ENCODE data around the gene KSR2.

Gene KSR2

GRCh38 chr12:117452112-117452511, 516.7 kb downstream of the KSR2 start:
- no peak for DNase-seq (ENCODE audit: low read depth)

- no peak for DNase-seq (ENCODE audit: low read depth)
Observed at GRCh38 chr12:117450209-117450608, 518.6 kb downstream of the KSR2 start.

- DNase-seq (ENCODE audit: low read depth): no peak
Observed at GRCh38 chr12:117447665-117448366, 521.0 kb downstream of the KSR2 start.

GRCh38 chr12:117444781-117445180, 524.0 kb downstream of the KSR2 start:
- DNase-seq (ENCODE audit: low read depth): no peak

GRCh38 chr12:117441751-117442150, 527.0 kb downstream of the KSR2 start:
- DNase-seq (ENCODE audit: low read depth): no peak

DNA sequence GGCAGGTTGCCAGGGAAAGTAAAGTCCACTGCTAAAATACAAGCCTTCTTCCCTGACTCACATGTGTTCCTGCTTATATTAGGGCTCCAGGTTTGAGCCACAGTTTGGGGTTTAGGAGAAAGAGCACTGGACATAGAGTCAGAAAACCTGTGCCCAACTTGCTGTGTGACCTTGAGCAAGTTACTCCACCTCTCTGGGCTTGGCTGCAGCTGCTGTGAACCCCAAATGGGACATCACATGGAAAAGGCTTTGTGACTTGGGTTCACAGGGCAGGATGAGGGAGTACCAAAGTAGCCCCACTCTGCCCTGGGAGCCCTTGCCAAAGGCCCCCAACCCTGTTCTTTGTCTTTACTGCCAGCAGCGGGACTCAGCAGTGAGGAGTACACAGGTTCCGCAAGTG, 528.4 kb downstream of the KSR2 start:
- no peak for DNase-seq (ENCODE audit: low read depth)

DNA sequence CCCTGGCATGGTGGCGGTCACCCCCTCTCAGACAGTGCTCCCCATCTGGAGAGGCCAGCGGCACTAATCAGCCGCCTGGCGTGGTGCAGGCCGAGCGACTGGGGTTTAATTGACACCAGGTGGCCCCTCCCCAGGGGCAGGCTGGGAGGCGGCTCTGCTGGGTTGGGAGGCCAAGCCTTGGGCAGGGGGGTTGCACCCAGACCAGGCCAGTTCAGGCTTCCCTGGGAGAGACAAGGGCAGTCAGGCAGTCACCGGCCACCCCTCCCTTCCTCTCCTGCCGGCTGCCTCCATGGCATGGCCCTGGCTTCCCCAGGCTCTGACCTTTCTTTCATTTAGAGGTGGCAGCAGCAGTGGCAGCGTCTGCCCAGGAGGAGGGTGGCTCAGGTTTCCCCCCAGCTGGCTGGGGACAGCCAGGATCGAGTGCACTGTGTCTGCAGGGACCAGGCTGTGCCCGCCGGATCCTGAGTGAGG, 529.2 kb downstream of the KSR2 start:
- no peak for DNase-seq (ENCODE audit: low read depth)

GRCh38 chr12:117438809-117439208, 530.0 kb downstream of the KSR2 start:
- no peak for DNase-seq (ENCODE audit: low read depth)

DNA sequence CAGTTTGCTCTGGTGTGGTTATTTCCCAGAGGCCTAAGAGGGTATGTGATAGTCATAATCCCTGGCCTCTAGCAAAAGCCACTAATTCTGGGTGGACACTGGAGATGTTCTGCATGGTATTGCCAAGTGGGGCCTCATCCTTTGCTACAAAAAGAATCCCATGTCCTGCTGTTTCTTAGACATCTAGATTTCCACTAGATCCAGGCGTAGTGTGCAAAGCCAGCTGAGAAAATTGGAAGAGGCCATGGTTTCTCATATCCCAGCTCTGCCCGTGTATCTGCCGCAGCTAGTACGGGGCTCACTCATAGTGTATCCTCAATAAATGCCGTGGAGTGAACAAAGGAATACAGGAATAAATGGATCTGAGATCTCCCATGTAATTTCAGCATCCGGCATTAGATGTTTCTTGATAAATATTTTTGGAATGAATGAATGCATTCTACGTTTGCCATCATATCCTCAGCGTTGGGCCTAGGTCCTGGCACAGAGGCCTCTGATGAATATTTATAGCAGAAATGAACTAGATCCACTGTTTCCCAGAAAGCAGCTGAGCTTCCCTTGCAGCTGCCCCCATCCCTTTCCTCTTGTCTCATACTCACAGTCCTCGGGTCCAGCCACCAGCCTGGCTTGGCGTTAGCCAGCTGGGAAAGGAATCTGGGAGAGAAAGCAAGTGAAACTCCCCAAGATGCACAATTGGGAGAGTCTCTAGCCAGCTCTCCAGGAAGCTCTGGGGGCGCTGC, 531.1 kb downstream of the KSR2 start:
- DNase-seq (ENCODE audit: low read depth): no peak

DNA sequence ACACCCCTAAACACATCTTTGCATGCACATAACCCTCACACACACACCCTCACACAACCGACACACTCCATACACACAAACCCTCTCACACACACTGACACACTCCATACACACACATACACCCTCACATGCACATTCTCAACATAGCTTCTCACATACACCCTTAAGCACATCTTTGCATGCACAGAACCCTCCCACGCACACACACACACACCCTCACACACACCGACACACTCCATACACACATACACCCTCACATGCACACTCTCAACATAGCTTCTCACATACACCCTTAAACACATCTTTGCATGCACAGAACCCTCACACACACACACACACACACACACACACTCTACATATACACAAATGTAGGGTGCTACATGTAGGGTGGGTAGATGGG, 534.9 kb downstream of the KSR2 start:
- no peak for DNase-seq (ENCODE audit: low read depth)

GRCh38 chr12:117430246-117430645, 538.5 kb downstream of the KSR2 start:
- no peak for DNase-seq (ENCODE audit: low read depth)

DNA sequence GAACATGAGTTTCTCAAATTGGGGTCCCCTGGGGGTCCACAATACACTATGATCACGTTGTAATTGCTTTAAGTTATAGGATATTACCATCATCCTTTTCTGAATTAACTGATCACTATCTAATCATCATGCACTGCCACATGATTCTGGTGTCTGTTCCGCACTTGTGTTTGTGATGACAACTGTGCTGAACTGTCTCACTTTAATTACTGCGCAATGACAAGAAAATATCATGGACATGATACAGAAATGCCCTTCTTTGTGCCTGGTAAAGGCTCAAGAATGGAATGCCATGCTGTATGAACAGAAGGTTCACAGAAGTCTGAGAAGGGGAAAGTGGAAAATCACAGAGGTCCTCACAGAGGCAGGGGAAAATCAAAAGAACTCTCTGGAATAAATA, 541.6 kb downstream of the KSR2 start:
- no peak for DNase-seq (ENCODE audit: low read depth)

DNA sequence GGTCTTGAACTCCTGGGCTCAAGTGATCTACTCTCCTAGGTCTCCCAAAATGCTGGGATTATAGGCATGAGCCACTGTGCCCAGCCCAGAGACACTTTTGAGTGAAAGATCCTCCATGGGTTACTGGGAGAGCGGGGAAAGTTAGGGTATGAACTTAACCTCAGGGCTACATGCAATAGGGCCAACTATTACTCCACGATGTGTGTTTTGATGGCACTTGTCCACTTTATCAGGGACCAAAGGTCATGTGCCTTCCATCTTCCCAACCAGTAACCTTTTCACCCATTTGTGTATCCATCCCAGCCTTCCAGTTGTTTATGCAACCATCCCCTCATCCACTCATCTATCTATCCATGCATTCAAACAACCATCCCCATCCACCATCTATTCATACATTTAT, 546.8 kb downstream of the KSR2 start:
- no peak for DNase-seq (ENCODE audit: low read depth)

GRCh38 chr12:117421068-117421752, 547.6 kb downstream of the KSR2 start:
- DNase-seq (ENCODE audit: low read depth): no peak

DNA sequence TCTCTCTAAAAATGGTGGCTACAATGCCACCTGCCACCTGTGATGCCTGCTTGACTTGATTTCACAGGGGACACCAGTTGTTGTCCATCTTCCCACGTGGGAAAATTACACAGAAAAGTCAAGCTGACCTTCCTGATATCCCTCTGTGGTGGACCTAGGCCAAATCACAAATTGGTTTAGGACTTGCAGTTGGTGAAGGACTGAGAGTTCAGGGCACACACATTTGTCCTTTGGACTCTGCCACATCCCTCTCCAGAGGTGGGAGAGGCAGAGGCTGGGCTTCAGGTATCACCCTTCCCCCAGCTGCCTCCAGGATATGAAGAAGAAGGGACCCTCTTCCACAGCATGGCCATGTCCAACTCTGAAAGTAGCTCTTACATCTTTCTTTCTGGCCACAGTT, 551.8 kb downstream of the KSR2 start:
- DNase-seq (ENCODE audit: low read depth): no peak

DNA sequence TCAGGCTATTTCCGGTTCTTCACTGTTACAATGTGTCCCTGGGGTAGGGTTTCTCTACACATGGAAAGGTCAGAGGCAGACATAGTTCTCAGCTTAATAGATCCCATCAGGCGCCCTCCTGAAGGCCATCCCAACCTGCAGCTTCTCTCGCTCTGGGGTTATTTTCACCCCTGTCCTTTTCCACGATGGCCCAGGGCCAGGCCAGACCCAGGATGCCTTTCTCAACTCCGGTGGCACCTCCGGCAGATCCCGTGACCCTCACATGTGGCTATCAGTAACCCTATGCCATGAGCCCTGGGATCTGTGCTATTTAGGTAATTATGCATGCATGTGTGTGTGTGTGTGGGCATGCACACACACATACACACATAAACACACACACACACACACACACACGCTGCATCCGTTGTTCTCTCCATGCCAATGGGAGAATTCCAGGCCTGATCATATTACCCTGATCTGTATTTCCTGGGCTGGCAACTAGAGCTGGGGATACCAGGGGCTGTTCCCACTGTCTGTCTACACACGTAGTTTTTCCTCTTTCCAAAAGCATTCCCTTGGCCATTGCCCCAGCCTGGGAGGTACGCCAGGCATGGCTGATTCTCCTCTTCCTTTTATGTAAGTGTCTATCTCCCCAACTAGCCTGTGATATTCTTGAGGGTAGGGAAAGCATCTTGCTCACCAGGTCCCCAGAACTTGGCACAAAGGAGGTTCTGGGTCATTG, 556.2 kb downstream of the KSR2 start:
- DNase-seq (ENCODE audit: low read depth): no peak

GRCh38 chr12:117409286-117409685, 559.5 kb downstream of the KSR2 start:
- no peak for DNase-seq (ENCODE audit: low read depth)

GRCh38 chr12:117408161-117408791, 560.5 kb downstream of the KSR2 start:
- no peak for DNase-seq (ENCODE audit: low read depth)

- DNase-seq (ENCODE audit: low read depth): no peak
Observed at GRCh38 chr12:117404940-117405339, 563.9 kb downstream of the KSR2 start.

- DNase-seq (ENCODE audit: low read depth): no peak
Observed at GRCh38 chr12:117404203-117404853, 564.5 kb downstream of the KSR2 start.

DNA sequence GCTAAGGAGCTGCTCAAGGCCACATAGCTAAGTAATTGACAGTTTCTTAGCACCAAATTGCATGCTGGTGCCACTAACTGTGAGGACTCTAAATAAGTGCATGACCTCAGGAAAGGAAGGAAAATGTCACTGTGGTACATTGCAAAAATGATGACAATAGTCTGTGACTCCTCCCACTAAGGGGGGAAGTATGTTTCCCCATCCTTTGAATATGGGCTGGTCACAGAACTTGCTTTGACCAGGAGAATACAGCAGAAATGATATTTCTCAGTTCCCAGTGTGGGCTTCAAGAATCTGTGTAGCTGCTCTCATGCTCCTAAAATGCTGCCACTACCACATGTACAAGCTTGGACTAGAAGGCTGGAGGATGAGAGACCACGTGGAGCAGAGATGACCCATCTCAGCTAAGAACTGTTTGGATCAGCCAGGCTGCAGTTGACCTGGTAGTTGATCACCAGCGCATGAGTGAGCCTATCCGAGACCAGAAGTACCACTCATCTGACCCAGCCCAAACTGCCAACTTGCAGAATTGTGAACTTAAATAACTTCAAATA, 565.1 kb downstream of the KSR2 start:
- DNase-seq (ENCODE audit: low read depth): no peak
